ENCODE data around the gene RTN4IP1.

The RTN4IP1 gene

DNA sequence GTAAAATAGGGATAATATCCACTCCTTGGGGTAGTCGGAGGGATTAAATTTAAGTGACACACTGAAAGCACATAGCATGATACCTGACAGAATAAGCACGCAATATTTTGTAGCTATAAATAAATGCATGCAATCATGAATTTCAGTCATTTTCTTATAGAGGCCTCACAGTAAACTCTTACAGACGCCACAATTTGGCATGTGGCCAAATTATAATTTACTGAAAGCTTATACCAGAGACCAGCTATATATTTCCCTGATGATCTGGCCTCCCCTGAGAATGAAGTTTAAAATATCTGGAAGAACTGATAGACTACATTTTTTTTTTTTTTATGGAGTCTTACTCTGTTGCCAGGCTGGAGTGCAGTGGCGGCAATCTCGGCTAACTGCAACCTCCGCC, 40.9 kb upstream of the RTN4IP1 start:
- Histone ChIP-seq H2AK5ac (ENCODE audit: low read depth, low read length) (no peak overlapping the region), H3K4me1 (ENCODE audit: control insufficient read depth in 2 of 2, insufficient read depth in 1 of 2, low read depth in 1 of 2, low read length in 2 of 2) (no peaks in the 10 kb centered on the region), H3K4me3 (ENCODE audit: low read length in 2 of 2) (no peak overlapping the region), H2BK15ac (ENCODE audit: low read length) (no peak overlapping the region), H3K27me3 (ENCODE audit: control insufficient read depth in 3 of 3, insufficient read depth in 3 of 3, low read depth in 1 of 3, low read length in 3 of 3) (no peaks in the 10 kb centered on the region), H3K9me3 (replicated peaks in 1 of 2; ENCODE audit: control insufficient read depth in 2 of 2, insufficient read depth in 1 of 2, low read depth in 1 of 2, low read length in 2 of 2) (no peaks in the 10 kb centered on the region), H4K8ac (ENCODE audit: low read depth, low read length) (no peak overlapping the region), H3K23ac (ENCODE audit: low read depth, low read length, poor library complexity) (no peak overlapping the region), H3K9ac (ENCODE audit: low read depth, low read length, poor library complexity) (no peak overlapping the region), H3K18ac (ENCODE audit: low read length) (no peak overlapping the region), H3K27ac (replicated peaks; ENCODE audit: low read length) (no peak overlapping the region), H3K4ac (ENCODE audit: low read length) (no peak overlapping the region), H3K14ac (ENCODE audit: low read length) (no peak overlapping the region), H4K91ac (ENCODE audit: low read depth, low read length, poor library complexity) (no peak overlapping the region), H3K4me2 (ENCODE audit: insufficient read depth, low read length, poor library complexity, severe bottlenecking) (no peak overlapping the region), H2BK12ac (ENCODE audit: low read length) (no peak overlapping the region), H2BK5ac (ENCODE audit: low read length) (no peak overlapping the region), H2BK120ac (ENCODE audit: low read depth, low read length) (no peak overlapping the region), H3K36me3 (replicated peaks in 1 of 2; ENCODE audit: control insufficient read depth in 2 of 2, insufficient read depth in 2 of 2, low read length in 2 of 2) (peaks cover 0 to 23% of the 10 kb centered on the region in 2 donors), H2AFZ (ENCODE audit: low read length) (no peak overlapping the region), H3K79me1 (ENCODE audit: low read depth, low read length) (no peaks in the 10 kb centered on the region)
- no peak for DNase-seq (ENCODE audit: low spot score)
- WGBS, 2 donors (ENCODE audit: extremely low coverage in 2 of 2, insufficient read length in 2 of 2, insufficient replicate concordance in 1 of 2): no CpG with 5 or more reads among the region's 6 CpGs

DNA sequence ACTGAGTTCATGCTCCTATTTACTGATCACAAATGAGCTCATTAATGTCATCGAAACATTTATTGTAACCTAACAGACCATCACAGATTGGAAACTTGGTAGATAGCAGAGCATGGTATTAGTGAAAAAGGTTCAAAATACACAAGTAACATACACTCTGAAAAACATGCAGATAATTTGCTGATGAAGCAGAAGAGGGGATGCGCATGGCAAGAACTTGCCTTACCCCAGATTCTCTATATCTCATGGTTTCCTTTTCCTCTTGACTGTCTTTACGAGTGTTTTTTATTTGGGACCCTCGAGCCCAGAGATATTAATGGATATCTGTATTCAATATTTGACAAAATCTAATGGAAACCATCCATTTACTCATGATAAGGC, 37.7 kb upstream of the RTN4IP1 start:
- Histone ChIP-seq H3K23ac (ENCODE audit: low read depth, low read length, poor library complexity) (no peak overlapping the region), H3K79me1 (ENCODE audit: low read depth, low read length) (no peaks in the 10 kb centered on the region), H3K27ac (replicated peaks; ENCODE audit: low read length) (no peak overlapping the region), H2AK5ac (ENCODE audit: low read depth, low read length) (no peak overlapping the region), H3K4me3 (ENCODE audit: low read length in 2 of 2) (no peak overlapping the region), H2BK15ac (ENCODE audit: low read length) (no peak overlapping the region), H3K4ac (ENCODE audit: low read length) (no peak overlapping the region), H3K9me3 (replicated peaks in 1 of 2; ENCODE audit: control insufficient read depth in 2 of 2, insufficient read depth in 1 of 2, low read depth in 1 of 2, low read length in 2 of 2) (no peaks in the 10 kb centered on the region), H2AFZ (ENCODE audit: low read length) (no peak overlapping the region), H2BK120ac (ENCODE audit: low read depth, low read length) (no peak overlapping the region), H3K36me3 (replicated peaks in 1 of 2; ENCODE audit: control insufficient read depth in 2 of 2, insufficient read depth in 2 of 2, low read length in 2 of 2) (peaks cover 5 to 54% of the 10 kb centered on the region in 2 donors), H3K4me2 (ENCODE audit: insufficient read depth, low read length, poor library complexity, severe bottlenecking) (no peak overlapping the region), H2BK12ac (ENCODE audit: low read length) (no peak overlapping the region), H3K18ac (ENCODE audit: low read length) (no peak overlapping the region), H3K9ac (ENCODE audit: low read depth, low read length, poor library complexity) (no peak overlapping the region), H4K8ac (ENCODE audit: low read depth, low read length) (no peak overlapping the region), H2BK5ac (ENCODE audit: low read length) (no peak overlapping the region), H3K14ac (ENCODE audit: low read length) (no peak overlapping the region), H3K4me1 (ENCODE audit: control insufficient read depth in 2 of 2, insufficient read depth in 1 of 2, low read depth in 1 of 2, low read length in 2 of 2) (no peaks in the 10 kb centered on the region), H4K91ac (ENCODE audit: low read depth, low read length, poor library complexity) (no peak overlapping the region), H3K27me3 (ENCODE audit: control insufficient read depth in 3 of 3, insufficient read depth in 3 of 3, low read depth in 1 of 3, low read length in 3 of 3) (no peaks in the 10 kb centered on the region)
- DNase-seq (ENCODE audit: low spot score): no peak
- no CpG with 5 or more reads among the region's 4 CpGs for WGBS, 2 donors (ENCODE audit: extremely low coverage in 2 of 2, insufficient read length in 2 of 2, insufficient replicate concordance in 1 of 2)

DNA sequence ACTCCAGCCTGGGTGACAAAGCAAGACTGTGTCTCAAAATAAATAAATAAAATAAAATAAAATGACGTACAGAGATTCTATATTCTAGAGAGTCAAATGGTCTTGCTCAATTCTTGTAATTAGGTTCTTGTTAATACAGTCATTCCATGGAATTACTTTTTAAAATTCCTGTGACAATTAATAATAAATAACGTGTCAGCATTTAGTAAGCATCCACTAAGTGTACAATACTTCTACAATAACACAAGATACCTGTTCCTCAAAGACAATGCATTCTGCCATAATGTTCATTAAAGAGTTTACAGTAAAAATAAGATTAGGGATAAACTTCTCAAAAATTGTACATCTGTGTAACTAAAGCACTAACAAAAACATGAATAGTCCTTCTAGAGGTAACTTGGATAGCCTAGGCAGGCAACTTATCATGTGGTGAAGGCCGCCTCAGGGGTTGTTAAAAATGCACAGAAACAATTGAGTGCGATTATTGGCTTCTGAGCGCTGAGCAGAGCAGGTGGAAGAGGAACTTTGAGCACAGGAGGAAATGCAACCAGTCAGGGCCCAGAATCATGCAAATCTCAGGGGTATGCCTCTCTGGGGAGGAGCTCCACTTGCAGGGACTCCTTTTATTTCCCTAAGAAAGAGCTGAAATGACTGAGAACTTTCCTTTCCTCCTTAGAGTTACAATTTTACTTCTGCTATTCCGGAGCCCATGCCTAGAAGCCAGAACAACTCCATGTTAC, 37.2 kb upstream of the RTN4IP1 start:
- Histone ChIP-seq H3K79me1 (ENCODE audit: low read depth, low read length) (no peaks in the 10 kb centered on the region), H3K23ac (ENCODE audit: low read depth, low read length, poor library complexity) (no peak overlapping the region), H2BK12ac (ENCODE audit: low read length) (no peak overlapping the region), H3K27me3 (ENCODE audit: control insufficient read depth in 3 of 3, insufficient read depth in 3 of 3, low read depth in 1 of 3, low read length in 3 of 3) (no peaks in the 10 kb centered on the region), H3K9ac (ENCODE audit: low read depth, low read length, poor library complexity) (no peak overlapping the region), H2BK120ac (ENCODE audit: low read depth, low read length) (no peak overlapping the region), H4K91ac (ENCODE audit: low read depth, low read length, poor library complexity) (no peak overlapping the region), H3K4me3 (ENCODE audit: low read length in 2 of 2) (no peak overlapping the region), H3K4ac (ENCODE audit: low read length) (no peak overlapping the region), H3K36me3 (replicated peaks in 1 of 2; ENCODE audit: control insufficient read depth in 2 of 2, insufficient read depth in 2 of 2, low read length in 2 of 2) (peaks cover 5 to 54% of the 10 kb centered on the region in 2 donors), H4K8ac (ENCODE audit: low read depth, low read length) (no peak overlapping the region), H3K27ac (replicated peaks; ENCODE audit: low read length) (no peak overlapping the region), H2BK15ac (ENCODE audit: low read length) (no peak overlapping the region), H3K9me3 (replicated peaks in 1 of 2; ENCODE audit: control insufficient read depth in 2 of 2, insufficient read depth in 1 of 2, low read depth in 1 of 2, low read length in 2 of 2) (no peaks in the 10 kb centered on the region), H3K18ac (ENCODE audit: low read length) (no peak overlapping the region), H3K4me2 (ENCODE audit: insufficient read depth, low read length, poor library complexity, severe bottlenecking) (no peak overlapping the region), H2BK5ac (ENCODE audit: low read length) (no peak overlapping the region), H3K14ac (ENCODE audit: low read length) (no peak overlapping the region), H2AFZ (ENCODE audit: low read length) (no peak overlapping the region), H3K4me1 (ENCODE audit: control insufficient read depth in 2 of 2, insufficient read depth in 1 of 2, low read depth in 1 of 2, low read length in 2 of 2) (no peaks in the 10 kb centered on the region), H2AK5ac (ENCODE audit: low read depth, low read length) (no peak overlapping the region)
- no CpG with 5 or more reads among the region's 6 CpGs for WGBS, 2 donors (ENCODE audit: extremely low coverage in 2 of 2, insufficient read length in 2 of 2, insufficient replicate concordance in 1 of 2)
- no peak for DNase-seq (ENCODE audit: low spot score)

DNA sequence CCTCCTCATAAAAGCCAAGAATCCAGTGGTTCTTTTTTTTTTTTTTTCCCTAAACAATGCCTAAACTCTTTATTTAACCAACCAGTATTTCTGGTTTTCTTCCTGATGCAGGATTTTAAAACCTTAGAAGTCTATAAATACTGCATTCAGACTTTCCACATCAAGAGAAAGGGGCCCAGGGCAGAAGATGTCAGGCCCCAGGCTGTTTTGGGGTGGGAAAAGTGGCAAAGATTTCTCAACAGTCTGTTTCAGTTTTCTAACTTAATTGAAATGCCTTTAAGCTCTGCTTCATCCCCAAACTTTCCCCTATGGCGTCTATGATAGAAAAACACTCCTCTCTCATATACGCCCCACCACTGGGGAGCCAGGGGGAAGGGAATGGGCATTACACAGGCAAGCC, 33.2 kb upstream of the RTN4IP1 start:
- Histone ChIP-seq H3K4me2 (ENCODE audit: insufficient read depth, low read length, poor library complexity, severe bottlenecking) (no peak overlapping the region), H3K23ac (ENCODE audit: low read depth, low read length, poor library complexity) (no peak overlapping the region), H2AFZ (ENCODE audit: low read length) (no peak overlapping the region), H2BK12ac (ENCODE audit: low read length) (no peak overlapping the region), H2BK15ac (ENCODE audit: low read length) (no peak overlapping the region), H3K27me3 (ENCODE audit: control insufficient read depth in 3 of 3, insufficient read depth in 3 of 3, low read depth in 1 of 3, low read length in 3 of 3) (no peaks in the 10 kb centered on the region), H3K18ac (ENCODE audit: low read length) (no peak overlapping the region), H3K4me3 (ENCODE audit: low read length in 2 of 2) (no peak overlapping the region), H3K36me3 (replicated peaks in 1 of 2; ENCODE audit: control insufficient read depth in 2 of 2, insufficient read depth in 2 of 2, low read length in 2 of 2) (peaks cover 9 to 83% of the 10 kb centered on the region in 2 donors), H4K8ac (ENCODE audit: low read depth, low read length) (no peak overlapping the region), H3K4me1 (ENCODE audit: control insufficient read depth in 2 of 2, insufficient read depth in 1 of 2, low read depth in 1 of 2, low read length in 2 of 2) (no peaks in the 10 kb centered on the region), H3K14ac (ENCODE audit: low read length) (no peak overlapping the region), H3K4ac (ENCODE audit: low read length) (no peak overlapping the region), H3K79me1 (ENCODE audit: low read depth, low read length) (no peaks in the 10 kb centered on the region), H3K9ac (ENCODE audit: low read depth, low read length, poor library complexity) (no peak overlapping the region), H2BK120ac (ENCODE audit: low read depth, low read length) (no peak overlapping the region), H2BK5ac (ENCODE audit: low read length) (no peak overlapping the region), H3K27ac (replicated peaks; ENCODE audit: low read length) (no peak overlapping the region), H4K91ac (ENCODE audit: low read depth, low read length, poor library complexity) (no peak overlapping the region), H2AK5ac (ENCODE audit: low read depth, low read length) (no peak overlapping the region), H3K9me3 (replicated peaks in 1 of 2; ENCODE audit: control insufficient read depth in 2 of 2, insufficient read depth in 1 of 2, low read depth in 1 of 2, low read length in 2 of 2) (peaks cover 4 to 22% of the 10 kb centered on the region in 2 donors)
- WGBS, 2 donors (ENCODE audit: extremely low coverage in 2 of 2, insufficient read length in 2 of 2, insufficient replicate concordance in 1 of 2): no CpG with 5 or more reads among the region's 2 CpGs
- DNase-seq (ENCODE audit: low spot score): no peak
